WERI-Rb-1 (cell line): Measurements from ENCODE around the gene AHCYL1.

Experiments used
- DNase-seq: peaks from one replicate; pipeline ENCODE4 v3.0.0-alpha.2; 2020
- H3K27ac ChIP-seq: fragments of 250-450 bp; sonication (Bioruptor Pico); 2 replicates; pipeline ENCODE4 v1.5.1; 2020; ENCODE audit warnings: mild to moderate bottlenecking, moderate library complexity
- H3K27me3 ChIP-seq: fragments of 250-450 bp; sonication (Bioruptor Pico); 2 replicates; pipeline ENCODE4 v1.5.1; 2021; ENCODE audit warnings: mild to moderate bottlenecking, low read depth, moderate library complexity; ENCODE audit not compliant: insufficient read depth, severe bottlenecking
- H3K36me3 ChIP-seq: fragments of 250-450 bp; sonication (Bioruptor Pico); 2 replicates; pipeline ENCODE4 v1.5.1; 2020; ENCODE audit warnings: mild to moderate bottlenecking, moderate library complexity
- H3K4me3 ChIP-seq: 2 replicates; pipeline ENCODE4 v1.5.1; 2011; ENCODE audit warnings: low read depth, mild to moderate bottlenecking, control low read depth, low read length
- H3K9me3 ChIP-seq: fragments of 250-450 bp; sonication (Bioruptor Pico); 2 replicates; pipeline ENCODE4 v1.5.1; 2021; ENCODE audit warnings: mild to moderate bottlenecking, moderate library complexity; ENCODE audit not compliant: severe bottlenecking
- TF ChIP-seq, protein P1 (sequence below): IDR thresholded peaks from 2 replicates; pipeline ENCODE4 v1.5.1; 2011; ENCODE audit warnings: low read depth, mild to moderate bottlenecking, control low read depth, inconsistent platforms, low read length

The AHCYL1 gene

DNA sequence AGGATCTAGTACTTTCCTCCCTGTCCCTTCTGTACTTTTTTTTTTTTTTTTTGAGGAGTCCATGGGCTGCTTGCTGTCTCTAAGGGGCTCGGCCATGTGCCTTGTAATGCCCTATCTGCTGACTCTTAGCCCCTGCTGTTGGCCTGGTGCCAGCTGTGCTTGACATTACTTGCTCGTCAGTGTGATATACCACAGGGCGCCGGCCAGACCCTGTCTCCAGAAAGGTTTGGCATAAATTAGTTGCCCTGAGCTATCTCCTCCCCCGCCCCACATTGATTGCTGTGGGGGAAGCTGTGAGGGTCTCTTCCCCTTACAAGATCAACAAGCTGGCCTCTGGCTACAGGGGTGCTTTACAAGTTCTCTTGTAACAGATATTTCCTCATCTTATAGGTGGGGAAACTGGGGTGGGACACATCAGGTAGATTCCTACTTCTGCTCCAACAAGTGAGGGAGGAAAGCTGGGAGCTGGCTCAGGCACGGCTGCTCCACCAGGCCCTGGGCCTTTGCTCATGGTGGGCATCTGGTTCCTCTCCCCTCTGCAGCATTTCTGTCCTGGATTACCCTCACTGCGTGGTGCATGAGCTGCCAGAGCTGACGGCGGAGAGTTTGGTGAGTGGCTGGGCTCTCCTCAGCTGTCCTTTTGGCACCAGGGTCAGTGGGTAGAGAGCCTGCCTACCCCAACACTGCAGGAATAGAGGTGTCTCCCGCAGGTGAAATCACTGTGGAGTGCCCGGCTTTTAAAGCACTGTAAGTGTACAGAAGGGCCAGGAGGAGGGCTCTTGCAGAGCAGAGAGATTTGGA lies 65.4 kb downstream of the AHCYL1 start:
- H3K27ac ChIP-seq = peak overlapping the region; percentile 64

GRCh38 chr1:110050602-110051261 lies 66.2 kb downstream of the AHCYL1 start:
- DNase-seq = no peak
- Histone ChIP-seq H3K36me3 (peaks cover 93% of the 10 kb centered on the region), H3K27ac (peak overlapping the region; percentile 64)

More for the DNA sequence above, 65.4 kb downstream of the AHCYL1 start:
- H3K9me3 ChIP-seq = no peaks in the 10 kb centered on the region
- TF ChIP-seq, protein P1, sequence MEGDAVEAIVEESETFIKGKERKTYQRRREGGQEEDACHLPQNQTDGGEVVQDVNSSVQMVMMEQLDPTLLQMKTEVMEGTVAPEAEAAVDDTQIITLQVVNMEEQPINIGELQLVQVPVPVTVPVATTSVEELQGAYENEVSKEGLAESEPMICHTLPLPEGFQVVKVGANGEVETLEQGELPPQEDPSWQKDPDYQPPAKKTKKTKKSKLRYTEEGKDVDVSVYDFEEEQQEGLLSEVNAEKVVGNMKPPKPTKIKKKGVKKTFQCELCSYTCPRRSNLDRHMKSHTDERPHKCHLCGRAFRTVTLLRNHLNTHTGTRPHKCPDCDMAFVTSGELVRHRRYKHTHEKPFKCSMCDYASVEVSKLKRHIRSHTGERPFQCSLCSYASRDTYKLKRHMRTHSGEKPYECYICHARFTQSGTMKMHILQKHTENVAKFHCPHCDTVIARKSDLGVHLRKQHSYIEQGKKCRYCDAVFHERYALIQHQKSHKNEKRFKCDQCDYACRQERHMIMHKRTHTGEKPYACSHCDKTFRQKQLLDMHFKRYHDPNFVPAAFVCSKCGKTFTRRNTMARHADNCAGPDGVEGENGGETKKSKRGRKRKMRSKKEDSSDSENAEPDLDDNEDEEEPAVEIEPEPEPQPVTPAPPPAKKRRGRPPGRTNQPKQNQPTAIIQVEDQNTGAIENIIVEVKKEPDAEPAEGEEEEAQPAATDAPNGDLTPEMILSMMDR = no peak
- no peaks in the 10 kb centered on the region for H3K27me3 ChIP-seq
- DNase-seq = peak; percentile 72
- no peak overlapping the region for H3K4me3 ChIP-seq
- H3K36me3 ChIP-seq = peaks cover 93% of the 10 kb centered on the region

GRCh38 chr1:110051262-110051648 lies 66.7 kb downstream of the AHCYL1 start:
- Histone ChIP-seq H3K36me3 (peaks cover 93% of the 10 kb centered on the region), H3K27me3 (no peaks in the 10 kb centered on the region), H3K4me3 (no peak overlapping the region), H3K27ac (peak overlapping the region; percentile 64), H3K9me3 (no peaks in the 10 kb centered on the region)
- TF ChIP-seq, protein P1 = no peak
- no peak for DNase-seq

More at GRCh38 chr1:110050602-110051261, 66.2 kb downstream of the AHCYL1 start:
- H3K9me3 ChIP-seq = no peaks in the 10 kb centered on the region
- no peaks in the 10 kb centered on the region for H3K27me3 ChIP-seq
- TF ChIP-seq, protein P1 = no peak
- no peak overlapping the region for H3K4me3 ChIP-seq

DNA sequence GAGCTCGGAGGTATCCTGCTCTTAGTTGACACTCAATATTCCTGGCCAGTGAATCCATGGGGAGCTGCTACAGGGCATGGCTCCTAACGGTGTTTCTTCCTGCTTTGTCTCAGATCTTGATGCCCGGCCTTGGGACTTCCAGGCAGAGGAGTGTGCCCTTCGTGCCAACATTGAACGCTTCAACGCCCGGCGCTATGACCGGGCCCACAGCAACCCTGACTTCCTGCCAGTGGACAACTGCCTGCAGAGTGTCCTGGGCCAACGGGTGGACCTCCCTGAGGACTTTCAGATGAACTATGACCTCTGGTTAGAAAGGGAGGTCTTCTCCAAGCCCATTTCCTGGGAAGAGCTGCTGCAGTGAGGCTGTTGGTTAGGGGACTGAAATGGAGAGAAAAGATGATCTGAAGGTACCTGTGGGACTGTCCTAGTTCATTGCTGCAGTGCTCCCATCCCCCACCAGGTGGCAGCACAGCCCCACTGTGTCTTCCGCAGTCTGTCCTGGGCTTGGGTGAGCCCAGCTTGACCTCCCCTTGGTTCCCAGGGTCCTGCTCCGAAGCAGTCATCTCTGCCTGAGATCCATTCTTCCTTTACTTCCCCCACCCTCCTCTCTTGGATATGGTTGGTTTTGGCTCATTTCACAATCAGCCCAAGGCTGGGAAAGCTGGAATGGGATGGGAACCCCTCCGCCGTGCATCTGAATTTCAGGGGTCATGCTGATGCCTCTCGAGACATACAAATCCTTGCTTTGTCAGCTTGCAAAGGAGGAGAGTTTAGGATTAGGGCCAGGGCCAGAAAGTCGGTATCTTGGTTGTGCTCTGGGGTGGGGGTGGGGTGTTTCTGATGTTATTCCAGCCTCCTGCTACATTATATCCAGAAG lies 69.2 kb downstream of the AHCYL1 start:
- Histone ChIP-seq H3K27ac (no peak overlapping the region), H3K27me3 (no peaks in the 10 kb centered on the region), H3K36me3 (peaks cover 87% of the 10 kb centered on the region), H3K9me3 (no peaks in the 10 kb centered on the region), H3K4me3 (no peak overlapping the region)
- DNase-seq = peak; percentile 74
- TF ChIP-seq, protein P1 = peak; percentile 100

DNA sequence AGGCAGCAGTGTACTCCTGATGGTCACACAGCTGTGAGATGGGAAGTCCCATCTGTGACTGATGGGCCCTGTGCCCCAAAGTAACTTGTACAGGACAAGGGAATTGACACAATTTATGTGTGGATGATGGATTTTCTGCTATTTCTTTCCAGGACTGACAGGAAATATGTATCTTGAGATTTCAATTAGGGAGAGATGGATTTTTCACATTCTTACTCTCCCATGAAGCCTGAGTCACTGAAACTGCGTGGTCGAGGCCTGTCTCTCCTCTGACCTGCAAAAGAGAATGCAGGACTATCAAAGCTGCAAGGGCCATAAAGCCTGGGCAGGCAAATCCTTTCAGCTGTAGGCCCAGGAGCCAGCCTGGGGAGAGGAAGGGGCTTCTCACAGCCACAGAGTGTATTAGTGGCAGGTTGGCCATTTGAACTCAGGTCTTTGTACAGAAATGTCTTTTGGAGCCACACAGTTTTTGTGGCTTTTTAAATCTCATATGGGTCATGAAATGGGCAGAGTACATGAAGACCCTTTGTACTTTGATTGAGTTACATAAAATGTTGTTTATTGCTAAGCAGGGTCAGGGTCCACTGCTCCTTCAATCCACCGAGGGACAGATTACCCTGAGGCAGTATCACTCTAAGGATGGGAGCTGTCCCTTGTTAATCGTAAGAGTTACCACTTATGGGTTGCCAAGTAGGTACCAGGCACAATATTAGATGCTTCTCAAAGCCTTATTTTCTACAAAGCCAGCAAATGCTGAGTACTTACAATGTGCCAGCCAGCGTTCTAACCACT lies 71.1 kb downstream of the AHCYL1 start:
- H3K27me3 ChIP-seq = no peaks in the 10 kb centered on the region
- H3K27ac ChIP-seq = no peak overlapping the region
- peaks cover 85% of the 10 kb centered on the region for H3K36me3 ChIP-seq

More for the DNA sequence above, 71.1 kb downstream of the AHCYL1 start:
- DNase-seq = no peak
- Histone ChIP-seq H3K4me3 (no peak overlapping the region), H3K9me3 (no peaks in the 10 kb centered on the region)
- TF ChIP-seq, protein P1 = no peak
